Peyer's patch (tissue), 4 donors: ENCODE results near the gene CXCL14.

Experiments used
- CTCF ChIP-seq, 6 experiments: fragments of 450-650 bp in 4 of 6; fragments of 200-600 bp in 2 of 6; sonication (generic) in 1 of 6; IDR thresholded peaks; one replicate each; pipeline ENCODE4 v1.5.1; 2017 to 2019; ENCODE audit warnings: antibody characterized with exemption in 6 of 6, mild to moderate bottlenecking in 3 of 6, moderate library complexity in 1 of 6
- POLR2A ChIP-seq, 2 donors: fragments of 450-650 bp; IDR thresholded peaks; one replicate each; pipeline ENCODE4 v1.5.1; 2017; ENCODE audit warnings: antibody characterized with exemption in 2 of 2, mild to moderate bottlenecking in 2 of 2, moderate library complexity in 2 of 2

- TF ChIP-seq CTCF (IDR thresholded peaks at IDR 0.05) = no peak
- TF ChIP-seq POLR2A (IDR thresholded peaks at IDR 0.05) = no peak
These were observed 46.7 kb upstream of the CXCL14 start for GRCh38 chr5:135625486-135625885.
